Measurements from ENCODE around the gene MLEC.

The MLEC gene, protein sequence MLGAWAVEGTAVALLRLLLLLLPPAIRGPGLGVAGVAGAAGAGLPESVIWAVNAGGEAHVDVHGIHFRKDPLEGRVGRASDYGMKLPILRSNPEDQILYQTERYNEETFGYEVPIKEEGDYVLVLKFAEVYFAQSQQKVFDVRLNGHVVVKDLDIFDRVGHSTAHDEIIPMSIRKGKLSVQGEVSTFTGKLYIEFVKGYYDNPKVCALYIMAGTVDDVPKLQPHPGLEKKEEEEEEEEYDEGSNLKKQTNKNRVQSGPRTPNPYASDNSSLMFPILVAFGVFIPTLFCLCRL
- 145 to 157 reads per million in 2 donors for total RNA-seq

DNA sequence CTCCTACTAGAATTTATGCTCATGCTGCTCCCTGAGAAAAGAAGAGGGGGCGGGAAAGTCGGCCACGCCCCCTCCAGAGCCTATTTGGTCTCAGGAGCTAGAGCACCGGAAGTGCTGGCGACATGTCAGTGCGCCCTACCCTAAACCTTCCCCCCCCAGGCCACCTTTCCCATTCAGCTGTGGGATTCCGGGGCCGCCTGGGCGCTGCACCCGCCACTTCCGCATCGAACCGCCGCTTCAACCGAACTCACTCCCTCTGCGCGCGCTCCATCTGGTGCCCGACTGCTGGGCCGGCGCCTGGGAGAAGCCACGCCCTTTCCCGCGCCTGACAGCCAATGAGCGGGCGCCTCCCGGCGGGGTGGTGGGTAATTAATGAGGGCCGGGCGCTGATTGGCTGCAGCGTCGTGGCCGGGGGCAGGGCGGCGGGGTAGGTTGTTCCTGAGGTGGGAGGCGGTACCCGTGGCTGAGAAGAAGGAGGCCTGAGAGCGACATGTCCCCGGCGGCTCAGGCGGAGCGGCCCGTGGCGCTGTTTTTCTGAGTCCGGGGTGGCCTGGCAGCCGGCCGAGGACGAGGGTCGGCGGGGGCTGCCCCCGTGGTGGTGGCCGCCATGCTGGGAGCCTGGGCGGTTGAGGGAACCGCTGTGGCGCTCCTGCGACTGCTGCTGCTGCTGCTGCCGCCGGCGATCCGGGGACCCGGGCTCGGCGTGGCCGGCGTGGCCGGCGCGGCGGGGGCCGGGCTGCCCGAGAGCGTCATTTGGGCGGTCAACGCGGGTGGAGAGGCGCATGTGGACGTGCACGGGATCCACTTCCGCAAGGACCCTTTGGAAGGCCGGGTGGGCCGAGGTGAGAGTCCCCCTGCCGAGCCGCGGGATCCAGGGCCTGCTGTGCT is at the start of gene MLEC:
MLEC (plus strand) TSS at position 460 of the 888 bp plus-strand sequence; CDS start at position 608, 148 bp downstream.
- peak; percentile 99 for DNase-seq

- DNase-seq: peak; percentile 43
Observed at GRCh38 chr12:120639771-120640721, 46.9 kb upstream of the MLEC start, which contains the start of gene CABP1. Gene CABP1, plus strand, starts transcription at chr12:120640626. Its CDS starts 60 bp downstream, at chr12:120640686.

- no peak for DNase-seq
Observed at GRCh38 chr12:120640861-120641833, 45.8 kb upstream of the MLEC start.

- DNase-seq: no peak
Observed at GRCh38 chr12:120642121-120642520, 44.8 kb upstream of the MLEC start.

DNA sequence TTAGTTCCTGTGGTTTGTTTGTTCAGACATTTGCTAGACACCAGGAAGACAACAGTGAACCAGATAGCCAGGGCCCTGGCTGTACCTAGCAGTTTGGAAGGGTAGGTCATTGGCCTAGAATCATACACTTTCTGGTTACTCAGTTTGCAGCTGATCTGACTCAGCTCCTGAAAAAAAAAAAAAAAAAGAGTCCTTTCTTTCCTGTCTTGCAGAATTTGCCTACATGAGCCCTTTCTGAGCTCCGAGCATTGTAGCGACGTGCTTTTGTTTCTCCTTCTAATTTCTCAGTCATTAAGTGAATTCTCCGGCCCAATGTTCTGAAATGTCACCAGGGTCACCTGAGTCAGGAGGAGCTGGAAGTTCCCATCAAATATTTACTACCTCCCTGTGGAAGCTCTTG is 44.1 kb upstream of the MLEC start:
- DNase-seq: no peak

DNA sequence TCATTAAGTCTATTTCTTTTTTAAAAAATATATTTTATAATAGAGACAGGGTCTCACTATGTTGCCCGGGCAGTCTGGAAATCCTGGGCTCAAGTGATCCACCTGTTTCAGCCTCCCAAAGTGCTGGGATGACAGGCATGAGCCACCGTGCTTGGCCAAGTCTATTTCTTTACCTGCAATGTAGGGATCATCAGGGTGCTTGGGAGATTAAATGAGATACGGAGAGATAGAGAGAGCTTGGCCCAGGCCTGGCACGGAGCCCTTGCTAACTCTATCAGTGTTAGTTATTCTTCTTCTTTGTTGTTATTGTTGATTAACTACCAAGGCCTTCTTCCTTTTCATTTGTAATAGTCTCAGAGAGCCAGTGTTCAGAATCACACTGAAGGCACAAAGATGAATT is 43.4 kb upstream of the MLEC start:
- no peak for DNase-seq

- DNase-seq: no peak
Observed at GRCh38 chr12:120646044-120646443, 40.9 kb upstream of the MLEC start.

DNA sequence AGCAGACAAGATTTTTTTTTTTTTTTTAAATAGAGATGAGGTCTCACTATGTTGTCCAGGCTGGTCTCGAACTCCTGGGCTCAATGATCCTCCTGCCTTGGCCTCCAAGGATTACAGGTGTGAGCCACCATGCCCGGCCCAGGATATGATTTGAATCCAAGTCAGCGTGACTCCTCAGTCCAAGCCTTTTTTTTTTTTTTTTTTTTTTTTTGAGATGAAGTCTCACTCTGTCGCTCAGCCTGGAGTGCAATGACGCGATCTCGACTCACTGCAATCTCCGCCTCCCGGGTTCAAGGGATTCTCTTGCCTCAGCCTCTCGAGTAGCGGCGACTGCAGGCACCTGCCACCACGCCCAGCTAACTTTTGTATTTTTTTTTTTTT is 39.6 kb upstream of the MLEC start:
- no peak for DNase-seq

GRCh38 chr12:120649442-120650232 is 37.3 kb upstream of the MLEC start:
- DNase-seq: no peak

DNA sequence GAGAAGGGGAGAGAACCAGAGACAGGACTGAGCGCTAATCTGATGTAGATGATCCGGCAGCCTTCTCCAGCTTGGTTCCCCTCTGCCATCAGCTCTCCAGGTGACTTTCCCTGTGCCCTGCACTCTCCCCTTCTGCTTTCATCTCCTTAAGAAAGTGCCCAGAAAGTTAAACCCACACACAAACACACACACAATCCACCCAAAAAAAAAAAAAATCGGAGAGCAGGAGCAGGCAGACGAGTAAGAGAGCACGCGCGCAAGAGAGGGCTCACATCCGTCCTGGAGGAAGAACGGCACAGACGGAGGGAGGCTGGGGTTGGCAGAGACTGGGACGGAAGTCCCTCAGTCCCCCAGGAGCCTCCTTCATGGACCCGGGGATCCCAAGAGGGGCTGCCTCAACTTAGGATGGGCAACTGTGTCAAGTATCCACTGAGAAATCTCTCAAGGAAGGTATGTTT is 36.7 kb upstream of the MLEC start:
- no peak for DNase-seq

GRCh38 chr12:120651821-120652220 is 35.1 kb upstream of the MLEC start:
- DNase-seq: no peak

- no peak for DNase-seq
Observed at GRCh38 chr12:120652656-120653435, 34.1 kb upstream of the MLEC start.

- DNase-seq: no peak
Observed at GRCh38 chr12:120653611-120654010, 33.3 kb upstream of the MLEC start.

GRCh38 chr12:120654656-120655055 is 32.3 kb upstream of the MLEC start:
- DNase-seq: no peak

DNA sequence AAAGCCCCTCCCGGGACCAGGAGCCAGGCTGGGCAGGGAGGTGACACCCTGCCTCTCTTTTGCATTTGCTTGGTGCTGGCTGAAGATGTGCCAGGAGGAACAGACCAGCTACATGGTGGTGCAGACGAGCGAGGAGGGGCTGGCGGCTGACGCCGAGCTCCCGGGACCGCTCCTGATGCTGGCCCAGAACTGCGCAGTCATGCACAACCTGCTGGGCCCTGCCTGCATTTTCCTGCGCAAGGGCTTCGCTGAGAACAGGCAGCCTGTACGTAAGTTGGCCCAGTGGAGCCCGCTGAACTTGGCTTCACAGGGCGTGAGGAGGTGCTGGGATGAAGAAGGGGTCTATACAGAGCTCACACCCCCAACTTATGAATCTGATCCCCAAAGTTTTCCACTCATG is 30.9 kb upstream of the MLEC start:
- DNase-seq: no peak

DNA sequence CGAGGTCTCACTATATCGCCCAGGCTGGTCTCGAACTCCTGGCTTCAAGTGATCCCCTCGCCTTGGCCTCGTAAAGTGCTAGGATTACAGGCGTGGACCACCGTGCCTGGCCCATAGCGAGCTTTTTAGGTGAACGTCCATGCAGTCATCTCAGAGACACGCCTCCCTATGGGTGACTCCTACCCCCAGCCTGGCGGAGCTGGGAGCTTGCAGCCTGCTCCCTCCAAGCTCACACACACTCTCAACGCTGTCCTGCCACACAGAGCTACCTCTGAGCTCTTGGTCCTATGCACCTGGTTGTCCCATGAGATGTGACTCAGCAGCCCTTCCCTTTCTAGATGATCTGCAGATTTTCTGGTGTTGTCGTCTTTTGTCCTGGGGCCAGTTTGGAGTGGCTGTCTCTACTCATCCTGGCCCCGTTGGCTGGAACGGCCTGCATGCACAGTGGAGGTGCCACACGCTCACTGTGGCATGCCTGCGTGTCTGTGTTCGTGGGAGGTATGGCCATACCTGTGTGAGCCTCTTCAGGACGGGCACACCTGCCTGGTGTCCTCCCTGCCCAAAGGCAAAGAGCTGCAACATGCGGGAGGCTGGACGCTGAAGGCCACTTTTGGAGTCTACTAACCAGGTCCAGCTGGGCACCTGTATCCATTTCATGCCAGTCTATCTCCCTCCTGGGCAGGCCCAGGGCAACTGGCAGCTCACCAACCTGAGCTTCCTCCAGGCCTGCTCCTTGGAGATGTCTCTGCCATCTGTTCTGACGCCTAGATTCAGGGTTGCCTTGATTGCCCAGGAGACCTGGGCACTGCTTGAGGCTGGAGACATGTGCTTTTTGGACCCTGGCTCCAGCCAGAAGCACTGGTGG is 28.4 kb upstream of the MLEC start:
- DNase-seq: no peak

- no peak for DNase-seq
Observed at GRCh38 chr12:120659151-120659525, 27.8 kb upstream of the MLEC start.

DNA sequence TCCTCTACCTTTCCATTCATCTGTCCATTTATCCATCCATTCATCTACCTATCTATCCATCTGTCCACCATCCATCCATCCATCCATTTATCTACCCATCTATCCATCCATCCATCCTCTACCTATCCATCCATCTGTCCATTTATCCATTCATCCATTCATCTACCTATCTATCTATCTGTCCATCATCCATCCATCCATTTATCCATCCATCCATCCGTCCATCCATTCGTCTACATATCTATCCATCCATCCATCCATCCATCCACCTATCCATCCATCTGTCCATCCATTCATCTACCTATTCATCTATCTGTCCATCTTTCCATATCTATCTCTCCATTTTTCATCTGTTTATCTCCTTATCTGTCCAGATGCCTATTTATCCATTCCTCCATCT is 25.5 kb upstream of the MLEC start:
- no peak for DNase-seq

- DNase-seq: no peak
Observed at GRCh38 chr12:120662879-120663278, 24.1 kb upstream of the MLEC start.
